GM12874 (cell line): ENCODE results near the gene ASB4.

Source experiments
- TF ChIP-seq, protein P1 (sequence below): IDR thresholded peaks from 2 replicates; pipeline ENCODE4 v1.5.1; 2011; ENCODE audit warnings: low read depth, mild to moderate bottlenecking, control low read depth, low read length, moderate library complexity; ENCODE audit not compliant: insufficient read depth

Gene ASB4

DNA sequence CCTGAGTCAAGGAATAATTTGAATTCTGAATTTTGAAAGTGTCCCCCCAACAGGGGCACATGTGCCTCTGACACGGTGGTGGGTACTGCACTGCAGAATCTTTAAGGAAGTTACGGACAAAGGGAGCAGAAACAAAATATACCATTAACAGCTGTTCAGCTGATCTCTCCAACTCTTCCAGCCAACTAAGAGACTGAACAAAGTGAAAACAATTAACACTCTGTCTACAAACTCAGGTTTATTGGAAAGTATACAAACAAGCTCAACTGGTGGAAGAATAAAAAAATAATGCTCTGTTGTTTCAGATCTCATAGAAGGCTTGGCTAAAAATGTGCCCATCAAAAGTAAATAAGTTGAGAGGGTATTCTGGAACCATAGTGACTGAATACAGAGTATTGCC, 34.4 kb downstream of the ASB4 start:
- TF ChIP-seq, protein P1, sequence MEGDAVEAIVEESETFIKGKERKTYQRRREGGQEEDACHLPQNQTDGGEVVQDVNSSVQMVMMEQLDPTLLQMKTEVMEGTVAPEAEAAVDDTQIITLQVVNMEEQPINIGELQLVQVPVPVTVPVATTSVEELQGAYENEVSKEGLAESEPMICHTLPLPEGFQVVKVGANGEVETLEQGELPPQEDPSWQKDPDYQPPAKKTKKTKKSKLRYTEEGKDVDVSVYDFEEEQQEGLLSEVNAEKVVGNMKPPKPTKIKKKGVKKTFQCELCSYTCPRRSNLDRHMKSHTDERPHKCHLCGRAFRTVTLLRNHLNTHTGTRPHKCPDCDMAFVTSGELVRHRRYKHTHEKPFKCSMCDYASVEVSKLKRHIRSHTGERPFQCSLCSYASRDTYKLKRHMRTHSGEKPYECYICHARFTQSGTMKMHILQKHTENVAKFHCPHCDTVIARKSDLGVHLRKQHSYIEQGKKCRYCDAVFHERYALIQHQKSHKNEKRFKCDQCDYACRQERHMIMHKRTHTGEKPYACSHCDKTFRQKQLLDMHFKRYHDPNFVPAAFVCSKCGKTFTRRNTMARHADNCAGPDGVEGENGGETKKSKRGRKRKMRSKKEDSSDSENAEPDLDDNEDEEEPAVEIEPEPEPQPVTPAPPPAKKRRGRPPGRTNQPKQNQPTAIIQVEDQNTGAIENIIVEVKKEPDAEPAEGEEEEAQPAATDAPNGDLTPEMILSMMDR = no peak

DNA sequence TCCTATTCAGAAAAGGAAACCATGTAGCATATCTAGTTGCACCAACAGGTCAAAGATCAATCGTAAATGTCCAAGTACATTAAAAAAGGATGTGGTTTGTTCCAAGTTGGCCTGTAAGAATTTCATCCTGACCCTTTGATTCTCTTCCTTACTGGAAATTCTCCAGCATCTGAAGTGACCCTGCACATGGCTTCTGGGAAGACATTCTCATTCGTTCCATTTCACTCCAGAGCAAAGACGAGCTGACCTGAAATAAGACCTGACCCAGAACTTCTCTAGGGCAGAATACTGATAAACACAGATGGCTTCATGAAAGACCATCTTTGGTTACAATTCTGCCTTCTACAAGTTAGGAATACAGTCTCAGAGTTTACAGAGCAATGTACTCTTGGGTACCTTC, 39.8 kb downstream of the ASB4 start:
- TF ChIP-seq, protein P1 = no peak

DNA sequence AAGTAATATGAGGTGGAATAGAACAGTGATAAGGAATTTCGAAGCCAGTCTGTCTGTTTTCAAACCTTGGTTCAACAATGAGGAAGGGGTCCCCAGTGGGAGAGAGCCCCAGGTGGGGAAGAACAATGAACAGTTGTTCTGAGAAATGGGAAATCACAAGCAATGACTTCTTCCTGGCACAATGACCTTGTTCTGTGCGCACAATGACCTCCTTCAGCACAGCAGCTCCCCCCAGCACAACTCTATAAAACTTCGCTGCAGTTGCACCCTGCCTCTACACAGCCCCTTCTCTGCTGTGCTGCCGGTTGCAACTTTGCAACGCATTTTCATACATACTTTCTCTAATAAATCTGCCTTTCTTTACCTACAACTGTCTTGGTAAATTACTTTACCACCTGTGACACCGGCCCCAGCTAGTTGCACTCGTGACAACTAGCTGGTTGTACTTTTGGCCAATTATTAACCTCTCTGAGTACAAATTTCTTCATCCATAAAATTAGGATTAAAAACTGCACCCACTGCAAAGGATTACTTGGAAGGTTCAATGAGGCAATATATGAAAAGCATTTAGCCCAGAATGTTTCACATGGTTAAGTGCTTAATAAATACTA, 40.5 kb downstream of the ASB4 start:
- TF ChIP-seq, protein P1 = no peak

DNA sequence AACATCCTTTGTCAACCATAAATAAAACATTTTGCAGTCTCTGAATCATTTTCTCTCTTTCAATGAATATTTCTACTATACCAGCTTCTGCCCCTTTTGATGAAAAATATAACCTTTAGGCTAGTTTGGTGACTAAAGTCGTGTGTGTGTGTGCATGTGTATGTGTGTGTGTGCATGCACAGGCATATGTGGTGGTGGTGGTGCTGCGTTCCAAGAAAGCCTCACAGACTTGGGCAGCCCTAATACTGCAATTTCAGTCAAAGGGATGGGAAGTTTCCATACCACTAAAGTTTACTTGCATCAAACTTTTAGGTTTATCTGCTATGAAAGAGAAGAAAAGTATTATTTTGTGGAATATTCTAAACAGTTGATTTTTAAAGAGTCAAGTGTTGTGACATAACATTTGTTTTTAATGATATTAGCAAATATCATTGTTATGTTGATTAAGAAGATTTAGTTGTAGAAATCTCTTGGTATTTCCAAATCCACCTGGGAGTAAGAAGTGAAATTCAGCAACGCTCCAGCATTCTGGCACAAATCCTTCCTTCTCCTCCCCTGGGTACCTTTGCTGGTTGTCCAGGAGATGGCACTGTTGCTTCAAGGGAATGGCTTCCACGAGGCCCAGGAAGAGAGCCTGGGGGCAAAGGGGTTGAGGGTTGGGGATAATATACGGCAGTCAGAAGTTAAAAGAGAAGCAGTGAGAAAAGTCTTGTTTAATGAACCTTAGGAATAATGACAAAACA, 41.5 kb downstream of the ASB4 start:
- TF ChIP-seq, protein P1 = peak; percentile 73

DNA sequence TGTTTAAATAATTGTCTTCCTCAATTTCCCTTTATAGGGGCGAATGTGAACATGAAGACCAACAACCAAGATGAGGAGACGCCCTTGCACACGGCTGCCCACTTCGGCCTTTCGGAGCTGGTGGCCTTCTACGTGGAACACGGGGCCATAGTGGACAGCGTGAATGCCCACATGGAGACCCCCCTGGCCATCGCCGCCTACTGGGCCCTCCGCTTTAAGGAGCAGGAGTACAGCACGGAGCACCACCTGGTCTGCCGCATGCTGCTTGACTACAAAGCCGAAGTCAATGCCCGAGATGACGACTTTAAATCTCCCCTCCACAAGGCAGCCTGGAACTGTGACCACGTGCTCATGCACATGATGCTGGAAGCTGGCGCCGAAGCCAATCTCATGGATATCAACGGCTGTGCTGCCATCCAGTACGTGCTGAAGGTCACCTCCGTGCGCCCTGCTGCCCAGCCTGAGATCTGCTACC, 42.1 kb downstream of the ASB4 start:
- TF ChIP-seq, protein P1 = no peak

DNA sequence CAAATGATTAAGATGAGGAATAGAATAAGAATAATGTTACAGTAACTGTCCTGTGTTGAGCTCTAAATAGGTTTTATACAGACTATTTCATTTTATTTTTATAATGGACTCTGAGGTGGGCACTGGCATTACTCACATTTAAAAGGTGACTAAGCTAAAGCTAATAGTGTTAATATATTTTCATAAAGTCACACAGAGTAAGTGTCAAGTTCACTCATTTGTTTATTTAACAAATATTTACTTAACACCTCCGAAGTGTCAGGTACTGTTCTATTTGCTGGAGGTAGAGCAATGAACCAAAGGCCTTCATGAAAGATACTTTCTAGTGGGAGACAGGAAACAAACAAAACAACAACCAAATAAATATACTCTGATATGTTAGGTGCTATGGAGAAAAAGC, 44.0 kb downstream of the ASB4 start:
- TF ChIP-seq, protein P1 = no peak

DNA sequence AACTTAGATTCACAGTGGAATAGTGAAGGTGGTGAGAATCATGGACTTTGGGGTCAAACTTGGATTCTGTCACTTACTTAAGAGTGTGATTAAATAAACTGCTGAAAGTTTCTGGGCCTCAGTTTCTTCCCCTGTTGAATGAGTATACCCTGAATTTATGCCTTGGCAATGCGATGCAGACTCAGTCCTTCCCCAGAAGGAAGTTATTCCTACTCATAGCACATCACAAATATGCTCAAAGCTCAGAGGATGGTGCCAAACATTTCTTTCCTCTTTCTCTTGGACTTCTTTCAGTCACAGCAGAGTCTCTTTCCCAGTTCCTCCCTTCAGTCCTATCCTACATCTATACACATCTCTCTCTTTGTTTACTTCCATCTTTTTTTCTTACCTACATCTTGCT, 45.1 kb downstream of the ASB4 start:
- TF ChIP-seq, protein P1 = no peak
